Astrocyte (in vitro differentiated cells and primary cell): ENCODE data around the gene TAPBPL.

ENCODE experiments used
- CTCF ChIP-seq: IDR thresholded peaks from 2 replicates; pipeline ENCODE4 v1.5.1; 2011; ENCODE audit warnings: low read depth, mild to moderate bottlenecking, inconsistent platforms, low read length, moderate library complexity; ENCODE audit not compliant: insufficient read depth
- EZH2 ChIP-seq: IDR thresholded peaks from 2 replicates; pipeline ENCODE4 v1.6.1; 2012; ENCODE audit warnings: mild to moderate bottlenecking, low read length, inconsistent platforms; ENCODE audit not compliant: insufficient read depth

- TF ChIP-seq EZH2 = no peak
- peak; percentile 87 for TF ChIP-seq CTCF
These were observed 13.8 kb downstream of the TAPBPL start for GRCh38 chr12:6465467-6466183.
